Sigmoid colon (tissue), 7 donors: Measurements from ENCODE around the gene ZCCHC7. TPM values are rescaled to one million over a fixed set of nuclear protein-coding genes. Genes with fewer than 3 reads are reported as not detected.

ENCODE experiments used
- DNase-seq: peaks from one replicate; pipeline ENCODE4 v3.0.0-alpha.2; 2019
- H3K27ac ChIP-seq, 4 donors: fragments of 200-600 bp; sonication (generic); one replicate each; pipeline ENCODE4 v1.5.1; 2016 to 2019; ENCODE audit warnings: mild to moderate bottlenecking in 1 of 4
- H3K27me3 ChIP-seq, 3 donors: fragments of 200-600 bp; sonication (generic); one replicate each; pipeline ENCODE4 v1.5.1; 2019; ENCODE audit warnings: mild to moderate bottlenecking in 1 of 3
- H3K36me3 ChIP-seq, 4 donors: fragments of 200-600 bp; sonication (generic); one replicate each; pipeline ENCODE4 v1.5.1; 2016 to 2019
- H3K4me1 ChIP-seq, 4 donors: fragments of 200-600 bp; sonication (generic); one replicate each; pipeline ENCODE4 v1.5.1; 2017 to 2019
- H3K4me3 ChIP-seq, 4 donors: fragments of 200-600 bp; sonication (generic); one replicate each; pipeline ENCODE4 v1.5.1; 2017 to 2019; ENCODE audit warnings: mild to moderate bottlenecking in 2 of 4, moderate library complexity in 1 of 4
- H3K9me3 ChIP-seq, 4 donors: fragments of 200-600 bp in 3 of 4; sonication (generic) in 3 of 4; one replicate each; pipeline versions ENCODE4 v1.5.1 to v1.6.1; 2013 to 2019
- CTCF ChIP-seq, 4 experiments: fragments of 450-650 bp in 3 of 4; fragments of 200-600 bp in 1 of 4; IDR thresholded peaks; one replicate each; pipeline ENCODE4 v1.5.1; 2016 to 2019; ENCODE audit warnings: antibody characterized with exemption in 4 of 4, mild to moderate bottlenecking in 3 of 4, moderate library complexity in 2 of 4
- EP300 ChIP-seq, 4 donors: sonication (generic); formaldehyde crosslinking; IDR thresholded peaks; one replicate each; pipeline ENCODE4 v1.6.1; 2017; ENCODE audit warnings: antibody characterized with exemption in 4 of 4
- POLR2A ChIP-seq, 2 donors: fragments of 450-650 bp; IDR thresholded peaks; one replicate each; pipeline ENCODE4 v1.6.1; 2016; ENCODE audit warnings: antibody characterized with exemption in 2 of 2, mild to moderate bottlenecking in 2 of 2, moderate library complexity in 2 of 2
- POLR2AphosphoS5 ChIP-seq, 4 donors: sonication (generic); formaldehyde crosslinking; IDR thresholded peaks; one replicate each; pipeline ENCODE4 v1.6.1; 2017; ENCODE audit warnings: antibody characterized with exemption in 4 of 4
- WGBS, 2 donors: extraction: QIAGEN DNeasy Blood & Tissue Kit; methylation state at CpG; one replicate each; pipeline ENCODE4 v1.1.7; 2013; 5-methylcytosine and 5-hydroxymethylcytosine counted together
- intact Hi-C: fragments of 100-400 bp; cut with DNase I; formaldehyde crosslinking; loops from one replicate; pipeline ENCODE4 v1.15.1; 2023
- polyA plus RNA-seq, 3 donors: library from polyadenylated mRNA; stranded (reverse); fragments of 200-250 nt; gene quantifications; one replicate each; pipeline ENCODE4 v1.2.3, GENCODE V29; 2013
- total RNA-seq, 4 donors: library from RNA; depleted of rRNA; stranded (reverse); fragments of >200 nt; gene quantifications; one replicate each; pipeline ENCODE4 v1.1.0, GENCODE V29; 2016
- donor health status: healthy with polysubstance abuse.
- donor health status: Bipolar disorder and iron deficiency.
- donor health status: healthy.

The ZCCHC7 gene
- total and polyA plus RNA-seq, 7 donors: 5.8 to 24.6 (median 19.1) TPM

GRCh38 chr9:37121881-37122280, 1.5 kb downstream of the ZCCHC7 start:
- Histone ChIP-seq H3K9me3 (no peaks in the 10 kb centered on the region), H3K4me3 (no peak overlapping the region), H3K27me3 (no peaks in the 10 kb centered on the region), H3K27ac (no peak overlapping the region), H3K4me1 (peaks cover 0 to 29% (median 18%) of the 10 kb centered on the region in 4 donors), H3K36me3 (peaks cover 0 to 1% (median 0%) of the 10 kb centered on the region in 4 donors)
- DNase-seq: no peak
- no peak for TF ChIP-seq POLR2A (IDR thresholded peaks at IDR 0.05)
- no peak for TF ChIP-seq POLR2AphosphoS5 (IDR thresholded peaks at IDR 0.05)
- no peak for TF ChIP-seq EP300 (IDR thresholded peaks at IDR 0.05)
- no peak for TF ChIP-seq CTCF (IDR thresholded peaks at IDR 0.05)
- intact Hi-C loops: no loop called here
- WGBS, 2 donors: 75 to 89% methylated on average over 4 of the region's 4 CpGs

- 84 to 87% methylated on average over 6 of the region's 6 CpGs for WGBS, 2 donors
- H3K4me1 ChIP-seq: peaks cover 0 to 18% (median 12%) of the 10 kb centered on the region in 4 donors
- H3K4me3 ChIP-seq: no peak overlapping the region
- no peak overlapping the region for H3K27ac ChIP-seq
- intact Hi-C loops: no loop called here
- no peak for DNase-seq
- H3K36me3 ChIP-seq: peaks cover 0 to 22% (median 0%) of the 10 kb centered on the region in 4 donors
- H3K27me3 ChIP-seq: no peaks in the 10 kb centered on the region
- H3K9me3 ChIP-seq: no peaks in the 10 kb centered on the region
- TF ChIP-seq POLR2AphosphoS5 (IDR thresholded peaks at IDR 0.05) (no peak), POLR2A (IDR thresholded peaks at IDR 0.05) (no peak), EP300 (IDR thresholded peaks at IDR 0.05) (no peak), CTCF (IDR thresholded peaks at IDR 0.05) (no peak)
Measured at GRCh38 chr9:37126214-37126788, 5.9 kb downstream of the ZCCHC7 start.

GRCh38 chr9:37127018-37127417, 6.6 kb downstream of the ZCCHC7 start:
- no peaks in the 10 kb centered on the region for H3K9me3 ChIP-seq
- no peak for DNase-seq
- 87 to 93% methylated on average over 3 of the region's 3 CpGs for WGBS, 2 donors
- no peak overlapping the region for H3K4me3 ChIP-seq
- H3K36me3 ChIP-seq: peaks cover 0 to 22% (median 0%) of the 10 kb centered on the region in 4 donors
- H3K27ac ChIP-seq: no peak overlapping the region
- no peak for TF ChIP-seq POLR2A (IDR thresholded peaks at IDR 0.05)
- TF ChIP-seq CTCF (IDR thresholded peaks at IDR 0.05): no peak
- TF ChIP-seq POLR2AphosphoS5 (IDR thresholded peaks at IDR 0.05): no peak
- TF ChIP-seq EP300 (IDR thresholded peaks at IDR 0.05): no peak
- intact Hi-C loops: no loop called here
- no peaks in the 10 kb centered on the region for H3K27me3 ChIP-seq
- peaks cover 0 to 11% (median 5%) of the 10 kb centered on the region in 4 donors for H3K4me1 ChIP-seq

GRCh38 chr9:37128051-37128450, 7.7 kb downstream of the ZCCHC7 start:
- intact Hi-C loops: no loop called here
- 96% methylated on average over 3 of the region's 3 CpGs for WGBS, 2 donors
- peaks cover 0 to 29% (median 0%) of the 10 kb centered on the region in 4 donors for H3K36me3 ChIP-seq
- no peaks in the 10 kb centered on the region for H3K9me3 ChIP-seq
- H3K27me3 ChIP-seq: no peaks in the 10 kb centered on the region
- no peak for DNase-seq
- TF ChIP-seq POLR2A (IDR thresholded peaks at IDR 0.05) (no peak), POLR2AphosphoS5 (IDR thresholded peaks at IDR 0.05) (no peak), EP300 (IDR thresholded peaks at IDR 0.05) (no peak), CTCF (IDR thresholded peaks at IDR 0.05) (no peak)
- H3K4me1 ChIP-seq: peaks cover 0 to under 1% (median 0%) of the 10 kb centered on the region in 4 donors
- no peak overlapping the region for H3K4me3 ChIP-seq
- H3K27ac ChIP-seq: no peak overlapping the region

GRCh38 chr9:37134166-37134565, 13.8 kb downstream of the ZCCHC7 start:
- 97 to 100% methylated on average over 1 of the region's 1 CpG for WGBS, 2 donors
- H3K27me3 ChIP-seq: no peaks in the 10 kb centered on the region
- H3K36me3 ChIP-seq: peaks cover 0 to 6% (median 0%) of the 10 kb centered on the region in 4 donors
- H3K9me3 ChIP-seq: no peaks in the 10 kb centered on the region
- H3K4me3 ChIP-seq: no peak overlapping the region
- no peak for DNase-seq
- intact Hi-C loops: no loop called here
- H3K27ac ChIP-seq: no peak overlapping the region
- peaks cover 0 to 13% (median 3%) of the 10 kb centered on the region in 4 donors for H3K4me1 ChIP-seq
- TF ChIP-seq POLR2AphosphoS5 (IDR thresholded peaks at IDR 0.05): no peak
- no peak for TF ChIP-seq EP300 (IDR thresholded peaks at IDR 0.05)
